Liver (tissue), 9 donors: Measurements from ENCODE around the gene BSDC1. TPM values are rescaled to one million over a fixed set of nuclear protein-coding genes. Genes with fewer than 3 reads are reported as not detected.

Experiments used
- DNase-seq: peaks from one replicate; pipeline ENCODE4 v3.0.0-alpha.2; 2017; ENCODE audit warnings: low spot score
- H3K27ac ChIP-seq, 2 donors: one replicate each; pipeline ENCODE4 v1.7.0; 2013; ENCODE audit warnings: inconsistent platforms in 2 of 2, low read length in 2 of 2, control low read depth in 1 of 2, low read depth in 1 of 2, mild to moderate bottlenecking in 1 of 2
- H3K27me3 ChIP-seq, 4 donors: one replicate each; pipeline versions ENCODE4 v1.6.1 to v1.7.0; 2013; ENCODE audit warnings: low read length in 3 of 4, inconsistent platforms in 1 of 4, mild to moderate bottlenecking in 1 of 4, moderate library complexity in 1 of 4; ENCODE audit not compliant: control insufficient read depth in 4 of 4, insufficient read depth in 4 of 4
- H3K36me3 ChIP-seq, 4 donors: one replicate each; pipeline versions ENCODE4 v1.6.1 to v1.7.0; 2013; ENCODE audit warnings: low read length in 3 of 4, mild to moderate bottlenecking in 3 of 4, low read depth in 1 of 4, moderate library complexity in 1 of 4; ENCODE audit not compliant: control insufficient read depth in 4 of 4, insufficient read depth in 3 of 4
- H3K4me1 ChIP-seq, 4 donors: one replicate each; pipeline versions ENCODE4 v1.6.1 to v1.7.0; 2013; ENCODE audit warnings: low read length in 3 of 4, mild to moderate bottlenecking in 3 of 4, moderate library complexity in 1 of 4; ENCODE audit not compliant: control insufficient read depth in 4 of 4, insufficient read depth in 4 of 4
- H3K4me3 ChIP-seq, 3 donors: one replicate each; pipeline versions ENCODE4 v1.6.1 to v1.7.0; 2013; ENCODE audit warnings: low read length in 3 of 3, control low read depth in 1 of 3, low read depth in 1 of 3, mild to moderate bottlenecking in 1 of 3
- H3K9ac ChIP-seq, 2 donors: one replicate each; pipeline ENCODE4 v1.7.0; 2013; ENCODE audit warnings: low read length in 2 of 2, mild to moderate bottlenecking in 2 of 2, moderate library complexity in 2 of 2, control low read depth in 1 of 2, low read depth in 1 of 2
- H3K9me3 ChIP-seq, 4 donors: one replicate each; pipeline versions ENCODE4 v1.6.1 to v1.7.0; 2013; ENCODE audit warnings: low read length in 3 of 4; ENCODE audit not compliant: control insufficient read depth in 4 of 4
- CTCF ChIP-seq: fragments of 150-350 bp; IDR thresholded peaks from 2 replicates; pipeline ENCODE4 v1.5.1; 2017; ENCODE audit warnings: improper control_type of control experiment, low read depth, low read length; ENCODE audit not compliant: missing input control
- EGR1 ChIP-seq, 2 donors: IDR thresholded peaks; 2 replicates each; pipeline ENCODE4 v1.6.1; 2016 to 2018; ENCODE audit warnings: antibody characterized with exemption in 2 of 2, low read depth in 2 of 2
- FOXA1 ChIP-seq: IDR thresholded peaks from 2 replicates; pipeline ENCODE4 v1.6.1; 2016; ENCODE audit warnings: antibody characterized with exemption
- FOXA2 ChIP-seq: IDR thresholded peaks from 2 replicates; pipeline ENCODE4 v1.6.1; 2016; ENCODE audit warnings: antibody characterized with exemption
- GABPA ChIP-seq, 2 donors: IDR thresholded peaks in 1 of 2; conservative IDR thresholded peaks in 1 of 2; 2 replicates each; pipeline ENCODE4 v1.6.1; 2016; ENCODE audit warnings: antibody characterized with exemption in 2 of 2, mild to moderate bottlenecking in 1 of 2, moderate library complexity in 1 of 2
- HNF4A ChIP-seq, 2 donors: conservative IDR thresholded peaks; 2 replicates each; pipeline ENCODE4 v1.6.1; 2016; ENCODE audit warnings: antibody characterized with exemption in 2 of 2, mild to moderate bottlenecking in 2 of 2
- HNF4G ChIP-seq: IDR thresholded peaks from 2 replicates; pipeline ENCODE4 v1.6.1; 2016; ENCODE audit warnings: antibody characterized with exemption
- JUND ChIP-seq, 2 donors: IDR thresholded peaks; 2 replicates each; pipeline ENCODE4 v1.6.1; 2016; ENCODE audit warnings: antibody characterized with exemption in 2 of 2
- MAX ChIP-seq: IDR thresholded peaks from 2 replicates; pipeline ENCODE4 v1.6.1; 2016; ENCODE audit warnings: antibody characterized with exemption
- NR2F2 ChIP-seq: IDR thresholded peaks from 2 replicates; pipeline ENCODE4 v1.6.1; 2016; ENCODE audit warnings: antibody characterized with exemption
- RAD21 ChIP-seq, 2 donors: IDR thresholded peaks; 2 replicates each; pipeline ENCODE4 v1.6.1; 2016; ENCODE audit warnings: antibody characterized with exemption in 2 of 2, mild to moderate bottlenecking in 2 of 2
- RXRA ChIP-seq, 2 donors: IDR thresholded peaks; 2 replicates each; pipeline ENCODE4 v1.6.1; 2017 to 2018; ENCODE audit warnings: antibody characterized with exemption in 2 of 2, mild to moderate bottlenecking in 1 of 2
- SP1 ChIP-seq: IDR thresholded peaks from 2 replicates; pipeline ENCODE4 v1.6.1; 2018; ENCODE audit warnings: antibody characterized with exemption, mild to moderate bottlenecking
- TAF1 ChIP-seq: conservative IDR thresholded peaks from 2 replicates; pipeline ENCODE4 v1.6.1; 2016; ENCODE audit warnings: antibody characterized with exemption, mild to moderate bottlenecking
- YY1 ChIP-seq: IDR thresholded peaks from 2 replicates; pipeline ENCODE4 v1.6.1; 2016; ENCODE audit warnings: antibody characterized with exemption, mild to moderate bottlenecking
- WGBS: extraction: QIAGEN DNeasy Blood & Tissue Kit; methylation state at CpG from one replicate; pipeline ENCODE4 v1.1.7; 2013; 5-methylcytosine and 5-hydroxymethylcytosine counted together
- polyA plus RNA-seq, 2 donors: library from polyadenylated mRNA; stranded (reverse) in 1 of 2; unstranded in 1 of 2; fragments of 200-250 nt in 1 of 2; fragments of >200 nt in 1 of 2; fragmentation: Nextera tagmentation in 1 of 2; extraction: Ambion mirVana in 1 of 2; gene quantifications; one replicate each; pipeline versions ENCODE4 v1.2.1 to v1.2.3, GENCODE V29; 2013 to 2015
- total RNA-seq, 2 donors: library from RNA; depleted of rRNA; stranded (reverse); fragments of >200 nt; gene quantifications; one replicate each; pipeline ENCODE4 v1.2.3, GENCODE V29; 2014
- TF ChIP-seq, protein P1 (sequence below): IDR thresholded peaks from 2 replicates; pipeline ENCODE4 v1.6.1; 2016; ENCODE audit warnings: antibody characterized with exemption
- TF ChIP-seq, protein P2 (sequence below): IDR thresholded peaks from 2 replicates; pipeline ENCODE4 v1.6.1; 2016; ENCODE audit warnings: antibody characterized with exemption
- TF ChIP-seq, protein P3 (sequence below): IDR thresholded peaks from 2 replicates; pipeline ENCODE4 v1.6.1; 2016; ENCODE audit warnings: antibody characterized with exemption, mild to moderate bottlenecking
- donor health status: healthy.
- donor health status: healthy.
- donor health status: healthy.
- donor health status: healthy.
- donor health status: healthy.

Gene BSDC1
- total and polyA plus RNA-seq, 4 donors: 40.0 to 65.9 (median 52.0) TPM

DNA sequence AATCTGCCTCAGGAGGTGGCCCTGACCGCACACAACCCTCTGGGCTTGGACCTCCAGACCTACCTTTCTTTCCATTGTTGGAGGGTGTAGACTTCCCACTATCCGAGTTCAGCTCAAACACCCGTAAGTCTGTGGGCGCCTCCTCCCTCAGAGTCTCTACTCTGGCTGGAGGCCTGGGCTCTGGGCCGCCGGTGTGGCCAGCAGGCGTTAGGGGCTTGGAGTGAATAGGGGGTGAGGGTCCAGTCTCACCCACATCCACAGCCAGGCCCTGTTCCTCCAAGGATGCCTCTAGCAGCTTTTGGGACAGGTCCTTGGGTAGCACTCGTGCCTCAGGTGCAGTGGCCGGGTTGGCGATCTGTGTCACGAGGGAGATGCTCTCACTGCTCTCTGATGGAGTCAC is 18.0 kb downstream of the BSDC1 start:
- Histone ChIP-seq H3K9ac (no peak overlapping the region), H3K9me3 (no peaks in the 10 kb centered on the region), H3K36me3 (peaks cover 7 to 93% (median 79%) of the 10 kb centered on the region in 4 donors), H3K27me3 (no peaks in the 10 kb centered on the region), H3K27ac (no peak overlapping the region), H3K4me3 (no peak overlapping the region), H3K4me1 (no peaks in the 10 kb centered on the region)
- no peak for DNase-seq
- 96% methylated on average over 11 of the region's 11 CpGs for WGBS
- TF ChIP-seq CTCF: no peak
- no peak for TF ChIP-seq TAF1
- TF ChIP-seq HNF4G: no peak
- no peak for TF ChIP-seq YY1
- TF ChIP-seq HNF4A (conservative IDR thresholded peaks at IDR 0.05): no peak
- no peak for TF ChIP-seq MAX
- TF ChIP-seq JUND (IDR thresholded peaks at IDR 0.05): no peak
- TF ChIP-seq, protein P1, sequence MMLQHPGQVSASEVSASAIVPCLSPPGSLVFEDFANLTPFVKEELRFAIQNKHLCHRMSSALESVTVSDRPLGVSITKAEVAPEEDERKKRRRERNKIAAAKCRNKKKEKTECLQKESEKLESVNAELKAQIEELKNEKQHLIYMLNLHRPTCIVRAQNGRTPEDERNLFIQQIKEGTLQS: no peak
- no peak for TF ChIP-seq NR2F2
- TF ChIP-seq GABPA (IDR thresholded peaks at IDR 0.05 in 1 of 2, conservative IDR thresholded peaks at IDR 0.05 in 1 of 2): no peak
- no peak for TF ChIP-seq FOXA2
- no peak for TF ChIP-seq EGR1 (IDR thresholded peaks at IDR 0.05; ENCODE audit: low read depth in 2 of 2)
- no peak for TF ChIP-seq SP1
- TF ChIP-seq, protein P2, sequence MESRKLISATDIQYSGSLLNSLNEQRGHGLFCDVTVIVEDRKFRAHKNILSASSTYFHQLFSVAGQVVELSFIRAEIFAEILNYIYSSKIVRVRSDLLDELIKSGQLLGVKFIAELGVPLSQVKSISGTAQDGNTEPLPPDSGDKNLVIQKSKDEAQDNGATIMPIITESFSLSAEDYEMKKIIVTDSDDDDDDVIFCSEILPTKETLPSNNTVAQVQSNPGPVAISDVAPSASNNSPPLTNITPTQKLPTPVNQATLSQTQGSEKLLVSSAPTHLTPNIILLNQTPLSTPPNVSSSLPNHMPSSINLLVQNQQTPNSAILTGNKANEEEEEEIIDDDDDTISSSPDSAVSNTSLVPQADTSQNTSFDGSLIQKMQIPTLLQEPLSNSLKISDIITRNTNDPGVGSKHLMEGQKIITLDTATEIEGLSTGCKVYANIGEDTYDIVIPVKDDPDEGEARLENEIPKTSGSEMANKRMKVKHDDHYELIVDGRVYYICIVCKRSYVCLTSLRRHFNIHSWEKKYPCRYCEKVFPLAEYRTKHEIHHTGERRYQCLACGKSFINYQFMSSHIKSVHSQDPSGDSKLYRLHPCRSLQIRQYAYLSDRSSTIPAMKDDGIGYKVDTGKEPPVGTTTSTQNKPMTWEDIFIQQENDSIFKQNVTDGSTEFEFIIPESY: no peak
- TF ChIP-seq RXRA (IDR thresholded peaks at IDR 0.05): no peak
- TF ChIP-seq RAD21 (IDR thresholded peaks at IDR 0.05): no peak
- no peak for TF ChIP-seq FOXA1
- TF ChIP-seq, protein P3, sequence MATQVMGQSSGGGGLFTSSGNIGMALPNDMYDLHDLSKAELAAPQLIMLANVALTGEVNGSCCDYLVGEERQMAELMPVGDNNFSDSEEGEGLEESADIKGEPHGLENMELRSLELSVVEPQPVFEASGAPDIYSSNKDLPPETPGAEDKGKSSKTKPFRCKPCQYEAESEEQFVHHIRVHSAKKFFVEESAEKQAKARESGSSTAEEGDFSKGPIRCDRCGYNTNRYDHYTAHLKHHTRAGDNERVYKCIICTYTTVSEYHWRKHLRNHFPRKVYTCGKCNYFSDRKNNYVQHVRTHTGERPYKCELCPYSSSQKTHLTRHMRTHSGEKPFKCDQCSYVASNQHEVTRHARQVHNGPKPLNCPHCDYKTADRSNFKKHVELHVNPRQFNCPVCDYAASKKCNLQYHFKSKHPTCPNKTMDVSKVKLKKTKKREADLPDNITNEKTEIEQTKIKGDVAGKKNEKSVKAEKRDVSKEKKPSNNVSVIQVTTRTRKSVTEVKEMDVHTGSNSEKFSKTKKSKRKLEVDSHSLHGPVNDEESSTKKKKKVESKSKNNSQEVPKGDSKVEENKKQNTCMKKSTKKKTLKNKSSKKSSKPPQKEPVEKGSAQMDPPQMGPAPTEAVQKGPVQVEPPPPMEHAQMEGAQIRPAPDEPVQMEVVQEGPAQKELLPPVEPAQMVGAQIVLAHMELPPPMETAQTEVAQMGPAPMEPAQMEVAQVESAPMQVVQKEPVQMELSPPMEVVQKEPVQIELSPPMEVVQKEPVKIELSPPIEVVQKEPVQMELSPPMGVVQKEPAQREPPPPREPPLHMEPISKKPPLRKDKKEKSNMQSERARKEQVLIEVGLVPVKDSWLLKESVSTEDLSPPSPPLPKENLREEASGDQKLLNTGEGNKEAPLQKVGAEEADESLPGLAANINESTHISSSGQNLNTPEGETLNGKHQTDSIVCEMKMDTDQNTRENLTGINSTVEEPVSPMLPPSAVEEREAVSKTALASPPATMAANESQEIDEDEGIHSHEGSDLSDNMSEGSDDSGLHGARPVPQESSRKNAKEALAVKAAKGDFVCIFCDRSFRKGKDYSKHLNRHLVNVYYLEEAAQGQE: no peak
